Forelimb muscle (tissue), 1 donor: Measurements from ENCODE around the gene BGLAP. TPM values are rescaled to one million over a fixed set of nuclear protein-coding genes. Genes with fewer than 3 reads are reported as not detected.

Experiments
- DNase-seq: peaks from one replicate; pipeline ENCODE4 v3.0.0-alpha.2; 2013; ENCODE audit warnings: low read depth
- polyA plus RNA-seq: library from polyadenylated mRNA; unstranded; fragments of 120-200 nt; gene quantifications from one replicate; pipeline ENCODE4 v1.2.1, GENCODE V29; 2013; ENCODE audit not compliant: insufficient read length

The BGLAP gene
- polyA plus RNA-seq, 1 donor = 3.1 TPM

DNA sequence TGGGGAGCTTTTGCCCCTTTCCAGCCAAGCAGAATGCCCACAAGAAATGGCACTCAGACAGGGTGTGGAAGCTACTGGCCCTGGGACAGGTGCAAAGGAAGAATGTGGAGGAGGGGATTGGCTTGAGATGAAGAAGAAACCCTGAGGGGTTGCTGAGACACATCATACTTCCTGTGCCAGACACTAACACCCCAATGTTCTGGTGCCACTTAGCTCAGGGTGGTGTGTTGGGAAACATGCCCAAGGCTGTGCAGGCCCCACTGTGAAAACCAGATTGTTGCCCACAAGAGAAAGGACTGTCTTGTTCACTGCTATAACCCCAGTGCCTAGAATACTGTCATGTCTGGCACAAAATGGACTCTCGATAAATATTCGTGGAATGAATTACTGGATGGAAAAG, 15.7 kb downstream of the BGLAP start:
- no peak for DNase-seq

- DNase-seq = no peak
Observed at GRCh38 chr1:156258859-156259258, 16.9 kb downstream of the BGLAP start.

DNA sequence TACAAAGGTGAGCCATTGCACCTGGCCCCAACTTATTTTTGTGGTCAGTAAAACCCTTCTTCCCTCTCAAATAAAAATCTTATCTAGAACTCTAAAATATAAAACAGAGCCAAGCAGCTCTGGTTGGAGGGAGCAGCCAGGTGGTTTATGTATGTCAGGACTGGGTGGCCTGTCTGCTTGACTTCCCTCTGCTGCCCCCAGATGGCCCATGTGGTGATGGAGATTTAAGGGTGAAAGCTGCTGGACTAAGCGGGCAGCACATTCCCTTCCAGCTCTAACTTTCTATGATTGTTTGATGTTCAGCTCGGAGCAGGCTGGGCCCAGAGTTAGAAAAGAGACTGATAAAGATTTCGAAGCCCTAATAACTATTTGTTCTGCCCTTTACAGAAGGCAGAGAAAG, 17.8 kb downstream of the BGLAP start:
- no peak for DNase-seq

- no peak for DNase-seq
Observed at GRCh38 chr1:156260896-156261295, 18.9 kb downstream of the BGLAP start.

- DNase-seq = no peak
Observed at GRCh38 chr1:156262461-156263287, 20.7 kb downstream of the BGLAP start.

- DNase-seq = no peak
Observed at GRCh38 chr1:156263288-156263655, 21.3 kb downstream of the BGLAP start.

DNA sequence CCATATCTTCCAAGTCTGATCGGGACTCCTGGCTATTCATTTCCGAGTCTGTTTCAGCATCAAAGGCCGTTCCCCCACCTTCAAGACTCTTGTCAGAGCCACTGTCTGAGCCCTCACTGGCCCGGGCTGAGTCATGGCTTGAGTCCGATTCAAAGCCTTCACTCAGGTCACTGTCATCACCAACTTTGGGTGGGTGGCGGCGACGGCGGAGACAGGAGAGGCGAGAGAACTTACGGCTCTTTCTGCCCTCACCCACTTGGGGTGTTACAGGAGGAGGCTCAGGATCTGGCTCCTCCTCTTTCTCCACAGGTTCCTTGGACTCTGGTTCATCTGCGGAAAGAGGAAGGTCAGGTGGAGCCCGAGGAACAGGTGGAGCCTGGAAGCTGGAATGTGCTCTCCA, 24.1 kb downstream of the BGLAP start:
- no peak for DNase-seq

- no peak for DNase-seq
Observed at GRCh38 chr1:156268336-156268735, 26.4 kb downstream of the BGLAP start.

GRCh38 chr1:156270314-156270713, 28.3 kb downstream of the BGLAP start:
- DNase-seq = no peak

- no peak for DNase-seq
Observed at GRCh38 chr1:156276532-156276931, 34.5 kb downstream of the BGLAP start.

DNA sequence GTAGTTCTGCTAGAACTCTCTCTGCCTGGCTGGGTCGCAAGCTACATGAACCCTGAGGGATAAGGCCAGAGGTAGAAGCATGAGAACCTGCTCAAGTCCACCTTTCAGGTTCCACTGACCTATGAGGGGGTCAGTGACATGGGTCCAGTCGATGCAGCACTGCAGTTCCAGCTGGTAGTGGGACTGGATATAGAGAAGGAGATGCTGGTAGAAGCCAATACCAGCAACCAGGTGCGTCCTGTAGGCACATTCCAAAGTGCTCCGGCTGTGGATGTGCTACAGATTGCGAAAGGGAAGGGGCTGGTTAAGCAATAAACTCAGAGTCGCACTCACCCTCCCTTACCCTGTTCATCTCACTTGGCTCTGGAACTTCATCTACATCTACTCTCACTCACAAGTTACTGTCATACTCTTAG, 35.0 kb downstream of the BGLAP start:
- DNase-seq = no peak

DNA sequence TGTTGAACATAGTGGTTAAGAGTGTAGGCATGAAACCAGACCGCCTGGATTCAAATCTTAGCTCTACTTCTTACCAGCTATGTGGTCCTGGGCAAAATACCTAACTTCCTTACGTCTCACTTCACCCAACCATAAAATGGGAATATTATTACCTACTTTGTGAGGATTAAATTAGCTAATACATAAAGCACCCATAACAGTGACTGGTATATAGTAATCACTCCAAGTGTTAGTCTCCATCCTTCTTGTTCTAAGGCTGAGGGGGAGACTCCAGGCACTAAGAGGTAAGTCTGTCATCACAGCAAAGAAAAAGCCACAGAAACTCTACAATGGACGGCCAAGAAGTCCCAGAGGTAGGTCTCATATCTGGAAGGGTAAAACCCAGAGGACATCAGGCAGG, 37.9 kb downstream of the BGLAP start:
- DNase-seq = no peak

DNA sequence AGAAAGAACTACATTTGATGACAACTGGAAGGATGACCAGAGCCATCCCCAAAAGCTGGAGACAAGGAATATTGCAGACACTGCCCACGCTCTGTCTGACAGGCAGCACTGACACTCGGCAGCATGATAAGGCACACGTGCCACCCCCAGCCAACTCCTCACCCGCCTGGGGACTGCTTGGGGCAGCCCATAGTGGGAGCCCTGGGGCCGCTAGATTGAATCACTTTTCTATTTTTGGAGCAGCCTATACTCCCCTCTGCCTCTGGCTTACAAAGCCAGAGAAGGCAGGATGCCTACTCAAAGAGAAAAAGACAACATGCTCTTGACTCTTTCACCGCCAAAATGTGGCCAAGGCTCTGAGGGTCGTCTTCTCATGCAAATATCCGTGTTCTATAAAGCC, 39.3 kb downstream of the BGLAP start:
- no peak for DNase-seq

DNA sequence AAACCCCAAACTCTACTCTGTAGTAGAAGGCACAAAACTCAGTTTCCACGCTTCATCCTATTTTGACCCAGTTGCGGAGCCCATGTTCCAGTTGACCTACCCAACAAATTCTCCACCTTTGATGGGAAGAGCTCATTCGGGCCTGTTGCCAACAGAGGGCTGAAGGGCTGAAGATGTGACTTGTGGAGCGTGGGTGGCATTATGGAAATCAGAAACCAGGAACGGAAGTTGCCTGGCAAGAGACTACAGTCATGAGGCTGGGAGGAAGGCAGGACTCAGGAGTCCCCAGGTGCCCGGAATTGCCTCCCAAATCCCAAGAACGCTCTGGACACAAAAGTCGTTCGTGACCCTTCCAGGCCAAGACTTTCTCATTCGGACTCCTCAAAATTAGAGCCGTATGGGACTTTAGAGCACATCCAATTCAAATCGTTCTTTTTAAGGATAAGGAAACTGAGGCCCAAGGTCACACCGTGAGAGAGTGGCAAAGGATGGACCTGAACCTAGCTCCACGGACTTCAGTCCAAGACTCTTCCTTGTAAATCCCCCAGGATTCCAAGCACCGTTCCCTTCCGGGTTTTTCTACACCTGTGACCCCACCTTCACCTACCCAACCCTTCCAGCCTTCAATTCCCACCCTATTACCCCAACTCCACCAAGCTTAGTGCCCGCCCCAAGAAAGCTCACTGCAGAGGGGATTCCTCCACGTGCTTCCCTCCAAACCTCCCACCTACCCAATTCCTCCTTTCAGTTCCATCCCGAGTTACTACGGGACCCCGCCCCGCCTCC, 39.9 kb downstream of the BGLAP start:
- DNase-seq = no peak

DNA sequence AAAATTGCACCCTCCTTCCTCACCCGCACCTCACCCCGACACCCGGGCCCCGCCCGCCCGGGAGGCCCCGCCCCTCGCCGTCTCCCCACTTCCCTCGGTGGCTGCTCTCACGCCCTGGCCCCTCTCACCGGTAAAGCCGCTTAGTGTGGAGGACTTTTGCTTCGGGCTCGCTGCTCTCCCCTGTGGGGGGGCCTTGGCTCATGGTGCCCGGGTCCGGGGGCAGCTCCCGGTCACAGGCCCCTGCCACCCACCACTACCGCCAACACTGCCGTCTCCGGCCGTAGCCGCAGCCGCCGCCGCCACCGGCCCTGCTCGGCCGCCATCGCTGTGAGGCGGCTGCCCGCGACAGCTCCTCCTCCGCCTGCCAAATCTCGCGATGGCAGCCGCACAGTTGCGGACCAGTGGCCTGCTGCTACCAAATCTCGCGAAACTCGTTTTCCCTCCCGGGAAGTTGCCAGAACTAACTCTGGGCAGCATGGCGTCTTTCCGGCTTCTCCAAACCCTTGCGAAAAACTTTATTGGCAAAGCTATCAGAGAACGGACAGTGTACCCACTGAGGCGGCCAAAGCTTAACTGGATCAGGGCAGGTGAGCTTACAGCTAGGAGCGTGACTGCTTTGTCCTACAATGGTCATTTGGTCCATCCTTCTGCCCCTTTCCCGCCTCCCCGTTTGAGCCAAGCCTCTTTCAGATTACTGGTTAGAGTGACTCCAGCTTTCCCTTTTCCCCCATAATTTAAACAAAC, 40.7 kb downstream of the BGLAP start, which contains the start of gene SMG5:
Gene SMG5 (minus strand): TSS at position 347 of the 744 bp plus-strand sequence. CDS start 145 bp downstream, at position 202.
- peak; percentile 99 for DNase-seq

- no peak for DNase-seq
Observed at GRCh38 chr1:156283521-156283920, 41.5 kb downstream of the BGLAP start.

DNA sequence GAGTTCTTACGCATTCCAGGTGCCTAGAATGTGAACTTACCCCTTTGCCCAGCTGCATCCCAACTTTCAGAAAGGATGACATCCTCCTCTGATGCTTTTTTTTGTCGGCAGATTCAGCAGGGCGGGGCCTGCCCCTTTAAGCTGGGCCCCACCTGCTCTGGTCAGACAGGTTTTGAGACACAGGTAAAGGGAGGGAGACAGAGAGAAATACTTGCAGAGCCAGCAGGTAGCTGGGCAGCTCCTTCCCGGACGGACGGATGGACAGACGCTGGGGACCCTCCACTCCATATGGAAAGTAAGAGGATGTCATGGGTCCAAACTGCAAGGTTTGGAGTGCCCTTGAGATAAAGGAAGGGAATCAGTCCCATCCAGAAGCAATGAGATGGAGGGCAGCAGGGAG, 42.1 kb downstream of the BGLAP start, which contains the start of gene TMEM79:
Gene TMEM79 (plus strand): TSS at position 214 of the 400 bp plus-strand sequence. CDS start 902 bp downstream, outside the sequence.
- no peak for DNase-seq

DNA sequence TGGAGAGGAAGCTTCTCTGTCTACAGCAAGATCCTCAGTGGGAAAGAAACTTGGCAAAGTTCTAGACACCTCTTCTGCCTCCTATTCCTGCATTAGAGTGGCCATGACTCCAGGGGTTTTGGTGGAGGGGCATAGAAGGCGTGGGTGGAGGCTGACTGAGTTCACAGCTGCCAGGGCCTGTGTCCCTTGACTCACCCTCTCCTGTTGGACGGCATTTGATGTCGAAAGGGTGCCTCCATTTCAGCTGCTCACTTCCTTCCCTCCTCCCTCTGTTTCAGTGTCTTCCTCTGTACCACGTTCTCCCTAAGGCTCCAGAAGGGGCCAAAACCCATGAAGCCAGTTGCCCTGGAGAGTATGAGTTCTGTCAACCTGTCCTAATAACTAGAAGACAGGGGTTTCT, 42.8 kb downstream of the BGLAP start:
- no peak for DNase-seq

- no peak for DNase-seq
Observed at GRCh38 chr1:156285437-156285836, 43.5 kb downstream of the BGLAP start.

DNA sequence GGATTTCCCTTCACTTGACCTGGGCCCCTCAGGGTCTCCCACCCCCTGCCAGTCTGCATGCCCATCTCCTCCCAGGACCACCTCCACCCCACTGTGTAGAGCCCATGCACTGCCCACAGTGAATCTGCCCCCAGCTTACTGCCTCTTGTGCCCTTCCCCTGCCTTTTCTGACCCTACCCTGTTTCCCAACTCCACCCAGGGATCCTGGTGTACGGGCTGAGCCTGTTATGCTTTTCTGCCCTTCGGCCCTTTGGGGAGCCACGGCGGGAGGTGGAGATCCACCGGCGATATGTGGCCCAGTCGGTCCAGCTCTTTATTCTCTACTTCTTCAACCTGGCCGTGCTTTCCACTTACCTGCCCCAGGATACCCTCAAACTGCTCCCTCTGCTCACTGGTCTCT, 44.1 kb downstream of the BGLAP start:
- DNase-seq = no peak

- no peak for DNase-seq
Observed at GRCh38 chr1:156289857-156290256, 47.9 kb downstream of the BGLAP start.
